T-cell (primary cell): Measurements from ENCODE around the gene DEPP1. TPM values are rescaled to one million over a fixed set of nuclear protein-coding genes. Genes with fewer than 3 reads are reported as not detected.

Experiments
- ATAC-seq, 4 experiments: fragments of 200-7000 bp in 3 of 4; fragments of 150-1000 bp in 1 of 4; cut with Tn5 transposase; replicated peaks in 1 of 4; 1 replicate in 3 of 4; 2 replicates in 1 of 4; pipeline ENCODE4 v1.10.0; 2021; ENCODE audit warnings: moderate library complexity in 3 of 4, mild to moderate bottlenecking in 2 of 4, moderate number of reproducible peaks in 1 of 4
- CTCF ChIA-PET, 2 donors: fragments of 300-600 bp; sonication (Branson Sonifier 250); formaldehyde crosslinking; loops; one replicate each; lab custom pipeline; 2022; ENCODE audit warnings: antibody characterized with exemption in 2 of 2; lab: Charles Lee
- POLR2A ChIA-PET, 2 donors: fragments of 300-600 bp; sonication (Branson Sonifier 250); formaldehyde crosslinking; loops; one replicate each; lab custom pipeline; 2022; ENCODE audit warnings: antibody characterized with exemption in 2 of 2; lab: Charles Lee
- DNase-seq, 35 experiments: peaks; one replicate each; pipeline versions ENCODE4 v3.0.0 to v3.0.0-alpha.2; 2013 to 2023
- H3K27ac ChIP-seq: one replicate; pipeline ENCODE4 v1.5.1; 2013; ENCODE audit warnings: low read length
- H3K27me3 ChIP-seq, 2 experiments: replicated peaks in 1 of 2; 1 replicate in 1 of 2; 2 replicates in 1 of 2; pipeline versions ENCODE4 v1.6.1 to v1.7.0; 2013; ENCODE audit warnings: low read length in 1 of 2, mixed read lengths in 1 of 2; ENCODE audit not compliant: control insufficient read depth in 2 of 2, insufficient read depth in 2 of 2; ENCODE audit errors: extremely low read depth in 1 of 2
- H3K36me3 ChIP-seq, 2 donors: 1 replicate in 1 of 2; 2 replicates in 1 of 2; pipeline versions ENCODE4 v1.6.1 to v1.7.0; 2013; ENCODE audit warnings: low read length in 1 of 2; ENCODE audit not compliant: control insufficient read depth in 2 of 2, insufficient read depth in 1 of 2; ENCODE audit errors: extremely low read depth in 1 of 2
- H3K4me1 ChIP-seq, 2 experiments: 1 replicate in 1 of 2; 2 replicates in 1 of 2; pipeline versions ENCODE4 v1.6.1 to v1.7.0; 2013; ENCODE audit warnings: low read length in 2 of 2, mixed read lengths in 1 of 2; ENCODE audit not compliant: insufficient read depth in 2 of 2, control insufficient read depth in 1 of 2; ENCODE audit errors: extremely low read depth in 1 of 2
- H3K4me3 ChIP-seq, 2 donors: 1 replicate in 1 of 2; 2 replicates in 1 of 2; pipeline versions ENCODE4 v1.5.1 to v1.7.0; 2013; ENCODE audit warnings: mild to moderate bottlenecking in 2 of 2, low read length in 1 of 2, moderate library complexity in 1 of 2; ENCODE audit not compliant: control insufficient read depth in 1 of 2; ENCODE audit errors: extremely low read depth in 1 of 2
- H3K9me3 ChIP-seq: 2 replicates; pipeline ENCODE4 v1.7.0; 2013
- H3K27ac Mint-ChIP-seq, 2 donors: one replicate each; pipeline ENCODE4 v1.8.0; 2020 to 2021; ENCODE audit warnings: mild to moderate bottlenecking in 2 of 2, mixed read lengths in 2 of 2
- H3K27me3 Mint-ChIP-seq, 2 donors: one replicate each; pipeline ENCODE4 v1.8.0; 2021 to 2022; ENCODE audit warnings: mixed read lengths in 2 of 2
- H3K36me3 Mint-ChIP-seq: one replicate; pipeline ENCODE4 v1.8.0; 2021; ENCODE audit warnings: mixed read lengths
- H3K4me1 Mint-ChIP-seq, 3 donors: one replicate each; pipeline ENCODE4 v1.8.0; 2020 to 2022; ENCODE audit warnings: mixed read lengths in 3 of 3, mild to moderate bottlenecking in 1 of 3
- H3K4me3 Mint-ChIP-seq, 3 donors: one replicate each; pipeline ENCODE4 v1.8.0; 2020 to 2022; ENCODE audit warnings: mild to moderate bottlenecking in 3 of 3, mixed read lengths in 3 of 3, moderate library complexity in 3 of 3
- H3K9me3 Mint-ChIP-seq, 3 donors: one replicate each; pipeline ENCODE4 v1.8.0; 2020 to 2022; ENCODE audit warnings: mixed read lengths in 3 of 3
- WGBS: methylation state at CpG from one replicate; pipeline ENCODE4 v1.1.5; 2013; ENCODE audit warnings: missing lambda C conversion rate; ENCODE audit not compliant: insufficient coverage; 5-methylcytosine and 5-hydroxymethylcytosine counted together
- total RNA-seq, 35 experiments: library from RNA in 6 of 35; stranded (reverse) in 6 of 35; fragments of 120-200 nt in 1 of 35; gene quantifications; one replicate each; pipeline versions ENCODE4 v1.2.1 to v1.2.4 and lab custom pipeline; 2013 to 2026

DEPP1 gene
- total RNA-seq, 5 donors from 2014 or later (not counting 1 experiment from before 2014, with no cell fraction given) = 0.30 to 0.66 (median 0.35) TPM; not detected in 2

- POLR2A ChIA-PET = interaction anchor here in 1 of 2 donors (0.8 kb wide), 1 partner anchor 29 kb away, joined by 5 read pairs; no protein-coding TSS in a partner anchor
- Histone ChIP-seq H3K9me3 (no peaks in the 10 kb centered on the region), H3K4me3 (no peak overlapping the region), H3K27me3 (peaks cover 0 to 18% of the 10 kb centered on the region in 2 experiments), H3K36me3 (no peaks in the 10 kb centered on the region), H3K27ac (no peak overlapping the region), H3K4me1 (peaks cover 11 to 45% of the 10 kb centered on the region in 2 experiments)
- Mint-ChIP-seq H3K27ac (no peak overlapping the region), H3K4me1 (peaks cover 18 to 30% (median 19%) of the 10 kb centered on the region in 3 donors), H3K36me3 (no peaks in the 10 kb centered on the region), H3K9me3 (no peaks in the 10 kb centered on the region), H3K27me3 (no peaks in the 10 kb centered on the region), H3K4me3 (no peak overlapping the region)
- no peak for ATAC-seq
- CTCF ChIA-PET = interaction anchor here (0.7 to 2.0 kb wide), 6 partner anchors 10 to 998 kb away, joined by 3 to 12 read pairs (median 3); no protein-coding TSS in a partner anchor
- no peak for DNase-seq
- 42% methylated on average over 10 of the region's 18 CpGs for WGBS
These were observed 5.1 kb downstream of the DEPP1 start for GRCh38 chr10:44973323-44974081.

- Mint-ChIP-seq H3K4me1 (peaks cover 24 to 35% (median 25%) of the 10 kb centered on the region in 3 donors), H3K9me3 (no peaks in the 10 kb centered on the region), H3K36me3 (no peaks in the 10 kb centered on the region), H3K4me3 (no peak overlapping the region), H3K27me3 (no peaks in the 10 kb centered on the region), H3K27ac (no peak overlapping the region)
- no peak for ATAC-seq
- DNase-seq = no peak
- H3K27ac ChIP-seq = no peak overlapping the region
- H3K27me3 ChIP-seq = peaks cover 0 to 18% of the 10 kb centered on the region in 2 experiments
- H3K4me3 ChIP-seq = no peak overlapping the region
- WGBS = 96% methylated on average over 4 of the region's 6 CpGs
- no peaks in the 10 kb centered on the region for H3K9me3 ChIP-seq
- H3K4me1 ChIP-seq = peaks cover 15 to 48% of the 10 kb centered on the region in 2 experiments
- H3K36me3 ChIP-seq = no peaks in the 10 kb centered on the region
- CTCF ChIA-PET = interaction anchor here (0.7 to 2.0 kb wide), 5 partner anchors 10 to 998 kb away, joined by 3 to 12 read pairs (median 3); no protein-coding TSS in a partner anchor
- POLR2A ChIA-PET = interaction anchor here in 1 of 2 donors (0.8 kb wide), 1 partner anchor 29 kb away, joined by 5 read pairs; no protein-coding TSS in a partner anchor
These were observed 5.7 kb downstream of the DEPP1 start for GRCh38 chr10:44972874-44973306.

- peaks cover 29 to 42% (median 33%) of the 10 kb centered on the region in 3 donors for H3K4me1 Mint-ChIP-seq
- Histone ChIP-seq H3K36me3 (no peaks in the 10 kb centered on the region), H3K9me3 (no peaks in the 10 kb centered on the region), H3K27me3 (peaks cover 0 to 12% of the 10 kb centered on the region in 2 experiments), H3K4me3 (no peak overlapping the region), H3K27ac (no peak overlapping the region), H3K4me1 (peaks cover 15 to 55% of the 10 kb centered on the region in 2 experiments)
- no peaks in the 10 kb centered on the region for H3K9me3 Mint-ChIP-seq
- H3K27me3 Mint-ChIP-seq = no peaks in the 10 kb centered on the region
- no peak overlapping the region for H3K27ac Mint-ChIP-seq
- H3K4me3 Mint-ChIP-seq = no peak overlapping the region
- POLR2A ChIA-PET = no interaction called here
- H3K36me3 Mint-ChIP-seq = no peaks in the 10 kb centered on the region
- WGBS = 97% methylated on average over 4 of the region's 12 CpGs
- DNase-seq = no peak
- CTCF ChIA-PET = interaction anchor here (0.7 to 2.0 kb wide), 3 partner anchors 11 to 39 kb away, joined by 3 to 12 read pairs (median 10); no protein-coding TSS in a partner anchor
- ATAC-seq = no peak
These were observed 6.5 kb downstream of the DEPP1 start for GRCh38 chr10:44971935-44972757.

GRCh38 chr10:44971434-44971833 lies 7.2 kb downstream of the DEPP1 start:
- Mint-ChIP-seq H3K27ac (no peak overlapping the region), H3K4me3 (no peak overlapping the region), H3K4me1 (peaks cover 29 to 40% (median 33%) of the 10 kb centered on the region in 3 donors), H3K9me3 (no peaks in the 10 kb centered on the region), H3K27me3 (no peaks in the 10 kb centered on the region), H3K36me3 (no peaks in the 10 kb centered on the region)
- Histone ChIP-seq H3K36me3 (no peaks in the 10 kb centered on the region), H3K9me3 (no peaks in the 10 kb centered on the region), H3K4me1 (peaks cover 15 to 59% of the 10 kb centered on the region in 2 experiments), H3K4me3 (no peak overlapping the region), H3K27me3 (peaks cover 0 to 12% of the 10 kb centered on the region in 2 experiments), H3K27ac (no peak overlapping the region)
- DNase-seq (no peak), ATAC-seq (no peak)
- 93% methylated on average over 10 of the region's 11 CpGs for WGBS
- CTCF ChIA-PET = no interaction called here
- POLR2A ChIA-PET = no interaction called here

- Histone ChIP-seq H3K27me3 (peaks cover 0 to 11% of the 10 kb centered on the region in 2 experiments), H3K4me3 (no peak overlapping the region), H3K27ac (no peak overlapping the region), H3K4me1 (peaks cover 15 to 59% of the 10 kb centered on the region in 2 experiments), H3K9me3 (no peaks in the 10 kb centered on the region), H3K36me3 (no peaks in the 10 kb centered on the region)
- ChIA-PET POLR2A (no interaction called here), CTCF (interaction anchor here in 1 of 2 donors (1.0 kb wide), 1 partner anchor 38 kb away, joined by 5 read pairs; no protein-coding TSS in a partner anchor)
- WGBS = 93% methylated on average over 5 of the region's 8 CpGs
- ATAC-seq (no peak), DNase-seq (no peak)
- peaks cover 29 to 44% (median 33%) of the 10 kb centered on the region in 3 donors for H3K4me1 Mint-ChIP-seq
- H3K27ac Mint-ChIP-seq = no peak overlapping the region
- no peaks in the 10 kb centered on the region for H3K27me3 Mint-ChIP-seq
- H3K36me3 Mint-ChIP-seq = no peaks in the 10 kb centered on the region
- H3K9me3 Mint-ChIP-seq = no peaks in the 10 kb centered on the region
- no peak overlapping the region for H3K4me3 Mint-ChIP-seq
These were observed 7.7 kb downstream of the DEPP1 start for GRCh38 chr10:44970812-44971395.
